ENCODE results near the gene SDCBP2.

Gene SDCBP2

GRCh38 chr20:1328680-1329330 lies at the start of gene SDCBP2:
TSS of gene SDCBP2 (minus strand) at chr20:1329139. CDS start at chr20:1320416, 8,723 bp downstream.
- DNase-seq = no peak
- no peak for TF ChIP-seq CTCF (IDR thresholded peaks at IDR 0.05; ENCODE audit: low read depth, low read length, missing control alignments)
- no peaks in the 10 kb centered on the region for H3K27me3 ChIP-seq (replicated peaks)
- in situ Hi-C loops (cut with HindIII; ENCODE audit: low pct_ligation_motif_present, low sequenced_read_pairs) = no loop called here
- no peak within 1 kb of the TSS for H3K27ac ChIP-seq
- no peak within 1 kb of the TSS for H3K4me3 ChIP-seq (ENCODE audit: low read depth, low read length)
- H3K36me3 ChIP-seq (replicated peaks) = peaks cover 5% of the 10 kb centered on the region

GRCh38 chr20:1378735-1379125 lies 49.8 kb upstream of the SDCBP2 start:
- Histone ChIP-seq H3K36me3 (replicated peaks) (peaks cover 13% of the 10 kb centered on the region), H3K4me3 (ENCODE audit: low read depth, low read length) (no peak overlapping the region), H3K27ac (no peak overlapping the region), H3K27me3 (replicated peaks) (no peaks in the 10 kb centered on the region)
- no peak for TF ChIP-seq CTCF (IDR thresholded peaks at IDR 0.05; ENCODE audit: low read depth, low read length, missing control alignments)
- in situ Hi-C loops (cut with HindIII; ENCODE audit: low pct_ligation_motif_present, low sequenced_read_pairs) = no loop called here
- DNase-seq = no peak

- DNase-seq = no peak
- peak overlapping the region; percentile 15 for H3K27ac ChIP-seq
- peaks cover 16% of the 10 kb centered on the region for H3K36me3 ChIP-seq (replicated peaks)
These were observed 49.2 kb upstream of the SDCBP2 start for GRCh38 chr20:1377984-1378734.

GRCh38 chr20:1377341-1377871 lies 48.5 kb upstream of the SDCBP2 start:
- peaks cover 18% of the 10 kb centered on the region for H3K36me3 ChIP-seq (replicated peaks)
- no peak overlapping the region for H3K4me3 ChIP-seq (ENCODE audit: low read depth, low read length)
- in situ Hi-C loops (cut with HindIII; ENCODE audit: low pct_ligation_motif_present, low sequenced_read_pairs) = no loop called here
- no peaks in the 10 kb centered on the region for H3K27me3 ChIP-seq (replicated peaks)
- H3K27ac ChIP-seq = peak overlapping the region; percentile 15
- no peak for TF ChIP-seq CTCF (IDR thresholded peaks at IDR 0.05; ENCODE audit: low read depth, low read length, missing control alignments)
- no peak for DNase-seq

More at GRCh38 chr20:1377984-1378734, 49.2 kb upstream of the SDCBP2 start:
- Histone ChIP-seq H3K27me3 (replicated peaks) (no peaks in the 10 kb centered on the region), H3K4me3 (ENCODE audit: low read depth, low read length) (no peak overlapping the region)
- in situ Hi-C loops (cut with HindIII; ENCODE audit: low pct_ligation_motif_present, low sequenced_read_pairs) = no loop called here
- TF ChIP-seq CTCF (IDR thresholded peaks at IDR 0.05; ENCODE audit: low read depth, low read length, missing control alignments) = no peak

- no peak for TF ChIP-seq CTCF (IDR thresholded peaks at IDR 0.05; ENCODE audit: low read depth, low read length, missing control alignments)
- Histone ChIP-seq H3K4me3 (ENCODE audit: low read depth, low read length) (no peak overlapping the region), H3K27me3 (replicated peaks) (no peaks in the 10 kb centered on the region), H3K27ac (no peak overlapping the region), H3K36me3 (replicated peaks) (peaks cover 23% of the 10 kb centered on the region)
- in situ Hi-C loops (cut with HindIII; ENCODE audit: low pct_ligation_motif_present, low sequenced_read_pairs) = no loop called here
- no peak for DNase-seq
These were observed 47.7 kb upstream of the SDCBP2 start for GRCh38 chr20:1376408-1377270.
